ENCODE measurements around the gene AGPAT3.
"Not testable (repeated sequence)": the region's sequence is repeated elsewhere in the genome, so short reads cannot be mapped to it uniquely, and the experiment has no call there.

The AGPAT3 gene

GRCh38 chr21:43893536-43894205, 28.6 kb downstream of the AGPAT3 start:
- peak; percentile 58 for DNase-seq (ENCODE audit: low spot score)
- in situ Hi-C loops (cut with MboI; ENCODE audit: low sequenced_read_pairs, unreplicated experiment), result no loop called here
- no peak for TF ChIP-seq CTCF (IDR thresholded peaks at IDR 0.05; ENCODE audit: borderline replicate concordance, control extremely low read depth, extremely low read depth, insufficient read depth, missing control alignments)

GRCh38 chr21:43894206-43894577, 29.2 kb downstream of the AGPAT3 start:
- no peak for DNase-seq (ENCODE audit: low spot score)
- no peak for TF ChIP-seq CTCF (IDR thresholded peaks at IDR 0.05; ENCODE audit: borderline replicate concordance, control extremely low read depth, extremely low read depth, insufficient read depth, missing control alignments)
- in situ Hi-C loops (cut with MboI; ENCODE audit: low sequenced_read_pairs, unreplicated experiment), result no loop called here

- in situ Hi-C loops (cut with MboI; ENCODE audit: low sequenced_read_pairs, unreplicated experiment), result no loop called here
- no peak for TF ChIP-seq CTCF (IDR thresholded peaks at IDR 0.05; ENCODE audit: borderline replicate concordance, control extremely low read depth, extremely low read depth, insufficient read depth, missing control alignments)
- no peak for DNase-seq (ENCODE audit: low spot score)
Measured at GRCh38 chr21:43895196-43895595, 30.2 kb downstream of the AGPAT3 start.

GRCh38 chr21:43896696-43897299, 31.8 kb downstream of the AGPAT3 start:
- DNase-seq (ENCODE audit: low spot score); in situ Hi-C loops (cut with MboI; ENCODE audit: low sequenced_read_pairs, unreplicated experiment): not testable (repeated sequence)

- in situ Hi-C loops (cut with MboI; ENCODE audit: low sequenced_read_pairs, unreplicated experiment), result no loop called here
- DNase-seq (ENCODE audit: low spot score), result no peak
- no peak for TF ChIP-seq CTCF (IDR thresholded peaks at IDR 0.05; ENCODE audit: borderline replicate concordance, control extremely low read depth, extremely low read depth, insufficient read depth, missing control alignments)
Measured at GRCh38 chr21:43899307-43900077, 34.5 kb downstream of the AGPAT3 start.

- no peak for TF ChIP-seq CTCF (IDR thresholded peaks at IDR 0.05; ENCODE audit: borderline replicate concordance, control extremely low read depth, extremely low read depth, insufficient read depth, missing control alignments)
- DNase-seq (ENCODE audit: low spot score), result no peak
- in situ Hi-C loops (cut with MboI; ENCODE audit: low sequenced_read_pairs, unreplicated experiment), result no loop called here
Measured at GRCh38 chr21:43900078-43900385, 35.0 kb downstream of the AGPAT3 start.

GRCh38 chr21:43900690-43901089, 35.7 kb downstream of the AGPAT3 start:
- in situ Hi-C loops (cut with MboI; ENCODE audit: low sequenced_read_pairs, unreplicated experiment), result no loop called here
- TF ChIP-seq CTCF (IDR thresholded peaks at IDR 0.05; ENCODE audit: borderline replicate concordance, control extremely low read depth, extremely low read depth, insufficient read depth, missing control alignments), result no peak
- DNase-seq (ENCODE audit: low spot score), result no peak

Measured in GM13976 (cell line).